Right lobe of liver (tissue), 6 donors: ENCODE data around the gene MAGI1. TPM values are rescaled to one million over a fixed set of nuclear protein-coding genes. Genes with fewer than 3 reads are reported as not detected.

Experiments
- ATAC-seq, 4 donors: fragments of 200-7000 bp; cut with Tn5 transposase; one replicate each; pipeline ENCODE4 v1.9.1; 2020; ENCODE audit warnings: mild to moderate bottlenecking in 4 of 4, moderate library complexity in 4 of 4
- DNase-seq, 3 donors: peaks; one replicate each; pipeline ENCODE4 v3.0.0-alpha.2; 2020
- H3K27ac ChIP-seq, 3 donors: fragments of 200-600 bp; one replicate each; pipeline ENCODE4 v1.8.0; 2022
- H3K27me3 ChIP-seq, 2 donors: fragments of 200-600 bp; one replicate each; pipeline ENCODE4 v1.8.0; 2022
- H3K36me3 ChIP-seq, 4 donors: fragments of 200-600 bp; sonication (generic) in 1 of 4; one replicate each; pipeline versions ENCODE4 v1.5.1 to v1.8.0; 2017 to 2022; ENCODE audit warnings: control low read depth in 1 of 4
- H3K4me1 ChIP-seq, 4 donors: fragments of 200-600 bp; sonication (generic) in 1 of 4; one replicate each; pipeline versions ENCODE4 v1.5.1 to v1.8.0; 2017 to 2022; ENCODE audit warnings: control low read depth in 1 of 4
- H3K4me3 ChIP-seq, 3 donors: fragments of 200-600 bp; one replicate each; pipeline ENCODE4 v1.8.0; 2022
- H3K9me3 ChIP-seq, 4 donors: fragments of 200-600 bp; sonication (generic) in 1 of 4; one replicate each; pipeline versions ENCODE4 v1.5.1 to v1.8.0; 2017 to 2022; ENCODE audit warnings: control low read depth in 1 of 4
- CTCF ChIP-seq, 4 donors: fragments of 200-600 bp in 3 of 4; fragments of 450-650 bp in 1 of 4; IDR thresholded peaks; one replicate each; pipeline versions ENCODE4 v1.5.1 to v1.8.0; 2016 to 2022; ENCODE audit warnings: antibody characterized with exemption in 4 of 4, mild to moderate bottlenecking in 2 of 4
- POLR2A ChIP-seq: fragments of 450-650 bp; IDR thresholded peaks from one replicate; pipeline ENCODE4 v1.6.1; 2017; ENCODE audit warnings: antibody characterized with exemption, mild to moderate bottlenecking
- WGBS: methylation state at CpG from one replicate; pipeline ENCODE4 v1.1.6; 2018; ENCODE audit warnings: low coverage, low lambda C conversion rate; ENCODE audit not compliant: insufficient coverage; ENCODE audit errors: missing lambda C conversion rate; 5-methylcytosine and 5-hydroxymethylcytosine counted together
- intact Hi-C, 2 donors: fragments of 100-400 bp; cut with DNase I; formaldehyde crosslinking; loops; one replicate each; pipeline versions ENCODE4 v1.11.2 to v1.14.1; 2022
- total RNA-seq, 6 experiments: library from RNA; depleted of rRNA in 2 of 6; stranded (reverse); fragments of >200 nt in 2 of 6; fragmentation: NEBNext Ultra II Directional in 3 of 6; extraction: Animal tissue kit (Norgen Biotek cat#: 25700) in 3 of 6; gene quantifications; one replicate each; pipeline versions ENCODE4 v1.1.0 to v1.2.4, GENCODE V29; 2016 to 2023
- donor health status: DM: no; HTN: yes; CAD: no.
- donor health status: DM: no; HTN: no; CAD: no.
- donor health status: DM: no; HTN: no; CAD: no.
- donor health status: DM: no; HTN: yes; CAD: no.
- donor health status: DM: no; HTN: yes; CAD: no.

MAGI1 gene
- total RNA-seq, 6 experiments from 2014 or later = 22.6 to 37.7 (median 26.9) TPM

GRCh38 chr3:65628978-65629377 is 409.7 kb downstream of the MAGI1 start:
- H3K36me3 ChIP-seq = no peaks in the 10 kb centered on the region
- no peak overlapping the region for H3K4me3 ChIP-seq
- TF ChIP-seq POLR2A = no peak
- no peak for TF ChIP-seq CTCF (IDR thresholded peaks at IDR 0.05)
- H3K4me1 ChIP-seq = no peaks in the 10 kb centered on the region
- 93% methylated on average over 2 of the region's 2 CpGs for WGBS
- DNase-seq = no peak
- no peaks in the 10 kb centered on the region for H3K27me3 ChIP-seq
- no peak overlapping the region for H3K27ac ChIP-seq
- intact Hi-C loops = no loop called here
- ATAC-seq = no peak
- no peaks in the 10 kb centered on the region for H3K9me3 ChIP-seq

GRCh38 chr3:65627062-65627461 is 411.7 kb downstream of the MAGI1 start:
- Histone ChIP-seq H3K9me3 (no peaks in the 10 kb centered on the region), H3K4me3 (no peak overlapping the region), H3K36me3 (no peaks in the 10 kb centered on the region), H3K27me3 (no peaks in the 10 kb centered on the region), H3K4me1 (no peaks in the 10 kb centered on the region), H3K27ac (no peak overlapping the region)
- DNase-seq (no peak), ATAC-seq (no peak)
- TF ChIP-seq CTCF (IDR thresholded peaks at IDR 0.05) = no peak
- no peak for TF ChIP-seq POLR2A
- intact Hi-C loops = no loop called here
- WGBS = 92% methylated on average over 3 of the region's 3 CpGs

GRCh38 chr3:65625305-65625704 is 413.4 kb downstream of the MAGI1 start:
- DNase-seq (no peak), ATAC-seq (peak in 1 of 4 donors; percentile 15)
- H3K4me1 ChIP-seq = no peaks in the 10 kb centered on the region
- no peak overlapping the region for H3K4me3 ChIP-seq
- 83% methylated on average over 3 of the region's 3 CpGs for WGBS
- TF ChIP-seq CTCF (IDR thresholded peaks at IDR 0.05) (no peak), POLR2A (no peak)
- intact Hi-C loops = no loop called here
- H3K36me3 ChIP-seq = no peaks in the 10 kb centered on the region
- no peaks in the 10 kb centered on the region for H3K9me3 ChIP-seq
- H3K27me3 ChIP-seq = no peaks in the 10 kb centered on the region
- H3K27ac ChIP-seq = no peak overlapping the region

GRCh38 chr3:65623362-65623761 is 415.4 kb downstream of the MAGI1 start:
- ATAC-seq (no peak), DNase-seq (no peak)
- Histone ChIP-seq H3K27ac (no peak overlapping the region), H3K4me1 (no peaks in the 10 kb centered on the region), H3K9me3 (no peaks in the 10 kb centered on the region), H3K27me3 (no peaks in the 10 kb centered on the region), H3K36me3 (no peaks in the 10 kb centered on the region), H3K4me3 (no peak overlapping the region)
- 67% methylated on average over 1 of the region's 1 CpG for WGBS
- intact Hi-C loops = no loop called here
- TF ChIP-seq POLR2A (no peak), CTCF (IDR thresholded peaks at IDR 0.05) (no peak)

- Histone ChIP-seq H3K27ac (no peak overlapping the region), H3K36me3 (no peaks in the 10 kb centered on the region), H3K9me3 (no peaks in the 10 kb centered on the region), H3K4me1 (no peaks in the 10 kb centered on the region), H3K4me3 (no peak overlapping the region), H3K27me3 (no peaks in the 10 kb centered on the region)
- TF ChIP-seq CTCF (IDR thresholded peaks at IDR 0.05) (no peak), POLR2A (no peak)
- intact Hi-C loops = no loop called here
- ATAC-seq (no peak), DNase-seq (no peak)
- WGBS = 57% methylated on average over 1 of the region's 1 CpG
Measured at GRCh38 chr3:65619888-65620287, 418.8 kb downstream of the MAGI1 start.
